UCSD-AML1 (cell line): ENCODE results near the gene NPLOC4.
A peak's percentile ranks its signal among the peaks of the same experiment; 100 is the strongest.

Experiments
- DNase-seq: peaks from one replicate; lab custom pipeline; 2025; ENCODE audit not compliant: unreplicated experiment; lab: John Stamatoyannopoulos, UW

NPLOC4 gene

GRCh38 chr17:81520021-81520901, 116.7 kb downstream of the NPLOC4 start:
- no peak for DNase-seq

DNA sequence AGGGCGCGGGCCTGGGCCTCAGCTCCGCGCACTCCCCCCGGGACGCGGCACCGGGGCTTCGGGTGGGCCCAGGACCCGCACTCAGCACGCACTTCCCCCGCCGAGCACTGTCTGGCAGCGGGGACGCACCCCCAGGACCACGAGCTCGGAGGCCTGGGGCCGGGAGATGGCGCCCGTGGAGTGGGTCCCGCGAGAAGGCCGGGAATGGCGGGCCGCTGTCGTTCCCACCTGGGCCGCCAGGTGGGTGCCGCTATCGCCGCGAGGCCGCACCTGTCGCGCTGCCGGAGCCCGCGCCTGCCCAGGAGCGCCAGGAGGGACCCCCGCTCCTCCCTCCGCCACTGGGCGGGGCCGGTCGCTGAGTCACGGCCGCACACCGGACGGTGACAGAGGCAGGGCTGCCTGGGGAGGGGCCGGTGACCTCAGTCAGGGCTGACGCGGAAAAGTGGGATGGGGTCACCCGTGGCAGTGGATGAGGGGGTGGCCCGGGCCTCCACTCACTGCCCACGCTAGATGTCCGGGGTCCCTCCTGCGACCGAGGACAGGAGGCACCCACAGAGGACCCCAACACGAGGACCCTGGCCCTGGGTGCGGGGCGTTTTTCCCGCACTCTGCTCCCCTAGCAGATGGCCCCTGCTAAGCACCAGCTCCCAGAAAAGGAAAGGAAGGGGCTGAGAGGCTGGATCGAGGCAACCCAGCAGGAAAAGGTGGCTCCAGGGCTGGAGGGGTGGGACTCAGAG, 117.5 kb downstream of the NPLOC4 start:
- DNase-seq, result no peak

DNA sequence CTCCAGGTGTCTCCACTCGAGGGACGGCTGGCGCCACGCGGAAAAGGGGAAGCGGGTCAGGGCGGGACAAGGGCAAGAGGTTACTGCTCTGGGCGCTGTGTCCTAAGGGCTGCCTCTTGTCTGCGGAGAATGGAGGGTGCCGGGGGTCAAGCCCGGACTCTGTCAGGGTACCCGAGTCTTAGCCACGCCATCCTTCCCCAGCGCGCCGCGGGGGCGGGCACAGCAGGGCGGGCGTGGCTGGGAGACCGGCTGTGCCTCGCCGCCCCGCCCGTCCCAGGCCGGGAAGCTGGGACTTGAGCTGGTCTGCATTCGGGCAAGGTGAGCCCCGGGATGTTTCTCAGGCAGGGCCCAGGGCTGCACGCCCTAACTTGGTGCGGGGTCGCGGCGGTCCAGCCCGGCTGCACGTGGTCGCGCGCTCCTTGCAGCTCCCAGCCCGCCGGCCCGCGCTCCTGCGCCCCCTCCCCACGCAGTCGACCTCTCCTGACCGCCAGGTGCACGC, 118.1 kb downstream of the NPLOC4 start:
- DNase-seq, result no peak

GRCh38 chr17:81518113-81518784, 118.7 kb downstream of the NPLOC4 start:
- no peak for DNase-seq

GRCh38 chr17:81517339-81518112, 119.4 kb downstream of the NPLOC4 start:
- no peak for DNase-seq

- no peak for DNase-seq
Observed at GRCh38 chr17:81517009-81517338, 119.9 kb downstream of the NPLOC4 start.

GRCh38 chr17:81516439-81516838, 120.5 kb downstream of the NPLOC4 start:
- no peak for DNase-seq

- no peak for DNase-seq
Observed at GRCh38 chr17:81515530-81516041, 121.3 kb downstream of the NPLOC4 start.

DNA sequence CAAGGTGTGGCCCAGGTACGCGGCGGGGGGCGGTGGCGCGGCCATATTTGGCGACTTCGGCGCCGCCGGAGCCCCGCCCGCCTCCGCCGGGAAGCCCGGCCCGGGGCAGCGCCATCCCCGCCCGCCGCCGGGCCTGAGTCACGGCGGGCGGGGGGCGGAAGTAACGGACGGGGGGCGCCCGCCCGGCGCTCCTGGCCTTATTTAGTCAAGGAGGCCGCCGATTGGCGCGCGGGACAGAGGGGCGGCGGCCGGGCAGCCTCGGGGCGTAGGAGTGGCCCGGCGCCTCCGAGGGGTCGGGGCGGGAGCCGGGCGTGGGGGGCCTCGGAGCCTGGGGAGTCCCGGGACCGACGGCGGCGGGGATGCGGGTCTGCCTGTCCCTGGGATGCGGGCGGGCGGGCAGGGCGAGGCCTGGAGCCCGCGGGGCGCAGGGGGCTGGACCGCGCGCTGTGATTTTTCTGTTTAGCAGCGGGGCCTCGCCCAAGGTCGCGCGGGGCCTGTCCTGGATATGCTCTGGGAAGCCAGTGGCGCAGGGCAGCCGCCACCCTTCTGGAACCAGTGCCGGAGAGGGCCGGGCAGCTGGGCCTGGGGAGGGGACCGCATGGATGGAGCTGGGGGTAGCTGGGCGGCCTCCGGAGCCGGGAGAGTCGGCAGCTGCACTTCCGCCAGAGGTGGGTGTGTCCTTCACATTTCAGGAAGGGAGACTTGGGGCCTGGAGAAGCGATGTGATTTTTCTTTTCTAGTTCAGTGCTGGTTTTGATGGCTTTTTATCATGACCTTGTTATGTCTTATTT, 122.0 kb downstream of the NPLOC4 start:
- DNase-seq, result peak; percentile 74

GRCh38 chr17:81514489-81514738, 122.5 kb downstream of the NPLOC4 start:
- DNase-seq, result no peak

DNA sequence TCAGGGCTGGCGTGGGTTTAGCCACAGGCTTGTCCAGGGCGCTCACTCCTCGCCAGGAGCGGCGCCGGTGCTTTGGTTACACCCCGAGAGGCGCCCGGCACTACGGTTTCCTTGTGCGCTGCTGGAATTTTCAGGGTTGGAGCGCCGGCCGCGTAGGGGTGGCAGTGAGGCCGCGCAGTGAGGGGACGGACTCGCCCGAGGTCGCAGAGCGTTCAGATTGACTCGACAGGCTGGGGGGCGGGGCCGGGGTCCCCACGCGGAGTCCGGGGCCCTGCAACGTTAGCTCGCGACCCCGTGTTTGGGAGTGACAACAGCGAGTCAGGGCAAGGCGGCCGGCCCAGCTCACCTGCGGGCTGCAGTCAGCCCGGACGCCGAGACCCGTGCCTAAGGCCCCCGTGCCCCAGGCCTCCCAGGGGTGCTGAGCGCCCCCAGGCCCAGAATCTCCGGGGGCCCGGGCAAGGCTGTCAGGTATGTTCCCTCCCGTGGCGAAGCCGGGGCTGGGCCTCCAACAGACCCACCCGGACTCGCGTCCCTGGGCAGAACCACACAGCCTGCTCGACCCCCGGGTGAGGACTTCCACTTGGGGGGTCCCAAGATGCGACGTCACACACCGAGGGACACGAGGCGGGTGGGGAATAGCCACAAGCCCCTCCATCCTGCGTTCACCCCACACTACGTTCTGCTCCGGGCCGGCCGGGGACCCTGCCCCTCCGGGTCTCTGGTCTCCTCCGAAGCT, 123.0 kb downstream of the NPLOC4 start:
- DNase-seq, result peak; percentile 74

DNA sequence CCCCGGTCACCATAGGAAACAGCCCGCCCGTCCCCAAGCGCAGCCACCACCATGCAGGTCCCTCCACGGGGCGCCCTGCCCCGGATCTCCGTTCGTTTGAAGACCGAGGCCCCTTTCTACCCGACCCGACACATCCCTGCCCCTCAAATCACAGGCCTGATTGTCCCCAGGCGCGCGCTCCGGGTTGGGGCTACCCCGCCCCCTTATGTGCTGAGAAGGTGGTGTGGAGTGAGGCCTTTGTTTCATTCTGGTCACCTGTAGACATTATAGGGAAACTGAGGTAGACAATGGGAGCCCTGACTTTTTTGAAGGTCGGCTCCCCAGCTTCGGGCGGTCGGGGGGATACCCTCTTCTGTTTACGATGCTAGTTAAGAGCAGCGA, 123.5 kb downstream of the NPLOC4 start:
- DNase-seq, result peak; percentile 71

GRCh38 chr17:81512562-81513371, 124.1 kb downstream of the NPLOC4 start, which contains the start of gene ACTG1:
TSS of gene ACTG1 (minus strand) at chr17:81512799. CDS start at chr17:81512354, 445 bp downstream.
- DNase-seq, result peak; percentile 92

- DNase-seq, result no peak
Observed at GRCh38 chr17:81511804-81512561, 124.9 kb downstream of the NPLOC4 start.

GRCh38 chr17:81511554-81511803, 125.4 kb downstream of the NPLOC4 start:
- no peak for DNase-seq

- no peak for DNase-seq
Observed at GRCh38 chr17:81510785-81511553, 125.9 kb downstream of the NPLOC4 start.
